ENCODE results near the gene ATP6AP1.

The ATP6AP1 gene

DNA sequence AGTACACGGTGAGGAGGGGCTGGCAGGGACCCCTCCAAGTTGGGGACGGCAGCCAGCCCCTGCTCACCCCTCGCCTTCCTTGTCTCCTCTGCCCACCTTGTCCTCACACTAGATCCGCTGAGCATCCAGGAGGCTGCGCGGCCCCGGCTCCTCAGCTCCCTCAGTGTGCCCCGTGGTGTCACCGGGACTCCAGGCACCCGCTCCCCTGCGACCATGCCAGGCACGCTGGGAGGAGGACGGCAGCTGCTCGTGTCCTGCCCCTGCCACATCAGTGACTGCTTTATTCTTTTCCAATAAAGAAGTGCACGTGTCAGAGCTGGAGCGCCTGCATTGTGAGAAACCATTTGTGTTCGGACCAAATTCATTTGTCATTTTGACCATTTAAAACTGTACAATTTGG lies 21.8 kb downstream of the ATP6AP1 start:
- no peak for DNase-seq

DNA sequence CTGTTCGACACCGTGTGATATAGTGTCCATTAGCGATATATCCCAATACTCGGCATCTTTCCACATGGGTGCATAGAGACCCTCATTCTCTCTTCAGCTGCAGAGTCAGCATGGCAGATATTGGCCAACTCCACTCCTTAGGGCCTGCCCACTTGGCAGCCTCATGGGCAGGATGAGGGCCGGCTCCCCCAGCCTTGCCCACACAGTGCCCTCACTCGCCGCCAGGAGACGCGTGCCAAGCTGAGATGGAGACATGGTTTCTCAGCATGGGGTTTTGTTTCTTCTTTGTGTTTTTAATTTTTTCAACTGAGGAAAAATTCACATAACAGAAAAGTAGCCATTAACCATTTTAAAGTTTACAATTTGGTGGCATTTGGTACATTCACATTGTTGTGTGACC lies 24.3 kb downstream of the ATP6AP1 start:
- no peak for DNase-seq

GRCh38 chrX:154457491-154458115 lies 29.1 kb downstream of the ATP6AP1 start:
- DNase-seq = peak; percentile 52

DNA sequence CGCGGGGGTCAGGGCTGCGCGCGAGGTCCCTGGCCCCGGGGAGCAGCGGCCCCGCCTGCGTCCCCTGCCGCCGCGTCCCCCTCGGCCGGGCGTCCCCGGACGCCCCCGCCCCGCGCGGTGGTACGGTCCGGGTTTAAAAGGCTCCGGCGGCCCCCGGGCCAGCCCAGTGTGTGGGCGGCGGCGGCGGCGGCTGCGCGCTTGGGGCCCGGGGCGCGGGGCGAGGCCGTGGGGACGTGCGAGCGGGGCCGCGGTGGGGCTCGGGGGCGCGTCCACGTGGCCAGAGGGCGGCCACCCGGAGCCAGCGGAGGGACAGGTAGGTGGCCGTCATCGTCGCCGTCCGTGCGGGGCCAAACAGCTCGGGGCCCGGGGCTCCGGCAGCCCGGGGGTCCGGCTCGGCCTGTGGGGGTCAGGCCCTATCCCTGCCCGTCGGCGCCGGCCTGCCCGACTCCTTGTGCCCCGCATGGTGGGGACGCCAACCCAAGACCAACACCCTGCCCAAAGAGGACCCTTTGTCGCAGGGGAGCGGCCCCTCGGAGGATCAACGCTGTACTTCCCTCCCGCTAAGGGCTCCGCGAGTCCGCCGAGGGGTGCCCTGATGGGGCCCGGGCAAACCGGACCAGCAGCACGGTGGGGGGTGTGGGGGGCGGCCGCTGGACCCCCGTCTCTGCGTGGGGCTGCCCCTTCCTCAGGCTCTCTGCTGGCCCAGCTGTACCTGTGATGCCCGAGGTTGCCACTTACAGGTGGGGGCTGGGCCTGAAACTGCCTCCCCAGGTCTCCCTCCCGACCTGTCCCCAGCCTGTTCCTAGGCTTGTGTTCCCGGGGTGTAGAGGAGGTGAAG lies 29.9 kb downstream of the ATP6AP1 start, which contains the start of gene PLXNA3:
Gene PLXNA3 (plus strand): TSS at position 166 of the 838 bp plus-strand sequence. CDS start 1,903 bp downstream, outside the sequence.
- DNase-seq = peak; percentile 31

DNA sequence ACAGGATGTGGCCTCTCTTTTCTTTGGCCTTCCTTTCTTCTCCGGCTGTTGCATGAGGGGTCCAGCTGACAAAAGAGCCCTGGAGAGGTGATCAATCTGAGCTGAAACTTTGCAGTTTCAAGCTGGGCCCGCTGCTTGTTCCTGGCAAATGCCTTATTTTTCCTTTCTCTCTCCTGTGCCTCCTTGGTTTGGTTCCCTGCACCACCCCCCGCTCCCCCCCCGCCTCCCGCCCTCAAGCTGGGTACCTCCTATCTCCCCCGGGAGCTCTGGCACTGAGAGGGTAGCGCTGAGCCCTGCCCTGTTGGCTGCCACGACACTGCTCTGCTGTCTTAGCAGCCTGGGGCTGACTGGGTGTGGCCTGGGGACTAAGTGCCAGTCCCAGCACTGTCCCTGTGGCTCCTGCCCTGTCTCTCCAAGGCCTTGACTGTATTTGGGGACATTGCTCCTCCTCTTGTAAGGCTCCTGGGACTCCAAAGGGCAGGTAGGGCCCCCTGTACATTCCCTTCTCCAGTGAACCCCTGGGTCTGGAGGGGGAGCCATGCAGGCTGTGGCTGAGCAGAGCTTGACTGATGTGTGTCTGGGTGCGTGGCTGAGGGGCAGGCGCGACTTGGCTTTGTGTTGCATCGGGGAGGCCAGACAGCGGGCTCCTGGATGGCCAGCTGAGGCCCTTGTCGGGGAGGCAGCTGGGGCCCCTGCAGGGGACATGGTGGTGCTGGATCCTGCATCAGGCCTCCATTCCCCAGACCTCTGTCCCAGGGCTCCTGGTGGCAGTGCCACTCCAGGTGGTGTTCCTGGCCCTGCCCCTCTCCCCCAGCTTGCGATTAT lies 30.7 kb downstream of the ATP6AP1 start:
- DNase-seq = no peak

GRCh38 chrX:154459832-154460231 lies 31.4 kb downstream of the ATP6AP1 start:
- DNase-seq = peak; percentile 40

- peak; percentile 20 for DNase-seq
These were observed 31.8 kb downstream of the ATP6AP1 start for GRCh38 chrX:154460326-154460725.

DNA sequence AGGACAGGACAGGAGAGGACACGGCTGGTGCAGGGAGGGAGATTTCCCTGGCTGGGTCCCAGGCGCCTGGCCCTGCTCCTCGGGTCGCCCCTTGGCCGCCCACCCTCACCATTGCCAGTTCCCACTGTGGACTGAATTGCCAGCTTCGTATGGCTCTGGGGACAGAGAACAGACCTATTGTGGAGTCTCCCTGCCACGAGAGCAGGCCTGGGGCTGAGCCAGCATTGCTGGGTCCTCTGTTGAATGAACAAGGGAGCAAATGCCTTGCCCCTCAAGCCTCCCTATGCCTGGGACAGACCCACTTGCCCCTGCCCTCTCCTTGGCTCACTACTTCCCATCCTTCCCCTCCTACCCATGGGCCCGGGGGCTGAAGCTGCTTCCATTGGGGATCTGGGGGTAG lies 33.9 kb downstream of the ATP6AP1 start:
- no peak for DNase-seq

DNA sequence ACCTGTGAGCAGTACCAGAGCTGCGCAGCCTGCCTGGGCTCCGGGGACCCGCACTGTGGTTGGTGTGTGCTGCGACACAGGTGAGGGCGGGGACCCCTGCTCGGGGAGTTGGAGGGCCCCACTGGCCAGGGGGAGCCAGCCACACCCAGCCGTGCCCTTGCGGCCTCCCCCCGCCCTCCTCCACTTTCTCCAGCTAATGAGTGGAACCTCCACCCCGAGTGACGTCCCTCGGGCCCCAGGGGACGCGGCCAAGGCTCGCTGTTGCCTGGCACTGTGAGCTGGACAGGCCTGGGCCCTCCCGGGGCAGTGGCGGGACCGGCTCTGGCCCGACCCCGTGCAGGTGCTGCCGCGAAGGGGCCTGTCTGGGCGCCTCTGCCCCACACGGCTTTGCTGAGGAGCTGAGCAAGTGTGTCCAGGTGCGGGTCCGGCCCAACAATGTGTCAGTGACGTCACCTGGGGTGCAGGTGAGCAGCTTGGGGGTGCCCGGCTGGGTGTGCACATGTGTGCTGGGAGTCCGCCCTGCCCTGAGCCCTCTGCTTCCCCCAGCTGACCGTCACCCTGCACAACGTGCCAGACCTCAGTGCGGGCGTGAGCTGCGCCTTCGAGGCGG lies 35.2 kb downstream of the ATP6AP1 start:
- no peak for DNase-seq

GRCh38 chrX:154464806-154465365 lies 36.4 kb downstream of the ATP6AP1 start:
- no peak for DNase-seq

GRCh38 chrX:154465601-154466000 lies 37.1 kb downstream of the ATP6AP1 start:
- DNase-seq = no peak

DNA sequence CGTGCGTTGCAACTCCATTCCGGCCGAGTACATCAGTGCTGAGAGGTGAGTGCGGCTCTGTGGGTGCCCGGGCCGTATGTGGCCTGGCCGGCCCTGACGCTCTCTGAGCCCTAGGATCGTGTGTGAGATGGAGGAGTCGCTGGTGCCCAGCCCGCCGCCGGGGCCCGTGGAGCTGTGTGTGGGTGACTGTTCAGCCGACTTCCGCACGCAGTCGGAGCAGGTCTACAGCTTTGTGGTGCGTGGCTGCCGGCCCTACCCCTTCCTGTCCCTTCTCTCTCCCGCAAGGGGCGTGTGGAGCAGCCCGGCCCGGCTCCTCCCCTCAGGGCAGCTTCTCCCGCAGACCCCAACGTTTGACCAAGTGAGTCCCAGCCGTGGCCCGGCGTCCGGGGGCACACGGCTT lies 37.6 kb downstream of the ATP6AP1 start:
- no peak for DNase-seq

- DNase-seq = no peak
These were observed 38.4 kb downstream of the ATP6AP1 start for GRCh38 chrX:154466907-154467306.

DNA sequence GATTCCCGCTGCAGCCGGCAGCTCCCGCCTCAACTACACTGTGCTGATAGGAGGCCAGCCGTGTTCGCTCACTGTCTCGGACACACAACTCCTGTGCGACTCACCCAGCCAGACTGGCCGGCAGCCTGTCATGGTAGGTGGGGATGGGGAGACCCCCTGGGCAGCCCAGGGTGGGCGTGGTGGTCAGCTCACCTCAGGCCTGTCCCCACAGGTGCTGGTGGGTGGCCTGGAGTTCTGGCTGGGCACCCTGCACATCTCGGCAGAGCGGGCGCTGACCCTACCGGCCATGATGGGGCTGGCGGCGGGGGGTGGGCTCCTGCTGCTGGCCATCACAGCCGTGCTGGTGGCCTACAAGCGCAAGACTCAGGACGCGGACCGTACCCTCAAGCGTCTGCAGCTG lies 39.1 kb downstream of the ATP6AP1 start:
- no peak for DNase-seq

DNA sequence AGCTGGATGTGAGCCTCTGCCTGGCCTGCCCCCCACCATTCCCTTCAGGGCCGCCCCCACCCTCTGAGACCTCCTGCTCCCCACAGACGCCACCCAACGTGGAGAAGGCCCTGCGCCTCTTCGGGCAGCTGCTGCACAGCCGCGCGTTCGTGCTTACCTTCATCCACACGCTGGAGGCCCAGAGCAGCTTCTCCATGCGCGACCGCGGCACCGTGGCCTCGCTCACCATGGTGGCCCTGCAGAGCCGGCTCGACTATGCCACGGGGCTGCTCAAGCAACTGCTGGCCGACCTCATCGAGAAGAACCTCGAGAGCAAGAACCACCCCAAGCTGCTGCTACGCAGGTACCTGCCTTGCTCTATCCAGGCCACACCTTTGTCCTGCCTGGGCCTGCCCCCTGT lies 39.7 kb downstream of the ATP6AP1 start:
- DNase-seq = no peak

DNA sequence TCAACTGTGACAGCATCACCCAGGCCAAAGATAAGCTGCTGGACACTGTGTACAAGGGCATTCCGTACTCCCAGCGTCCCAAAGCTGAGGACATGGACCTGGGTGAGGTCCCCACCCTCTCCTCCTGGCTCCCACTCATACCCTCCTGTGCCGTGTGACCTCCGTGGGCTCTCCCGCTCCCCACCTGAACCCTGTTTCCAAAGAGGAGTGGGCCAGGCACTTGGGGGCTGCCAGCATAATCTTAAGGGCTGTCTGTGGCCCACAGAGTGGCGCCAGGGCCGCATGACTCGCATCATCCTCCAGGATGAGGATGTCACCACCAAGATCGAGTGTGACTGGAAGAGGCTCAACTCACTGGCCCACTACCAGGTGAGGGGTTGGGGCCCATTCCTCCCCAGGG lies 40.6 kb downstream of the ATP6AP1 start:
- DNase-seq = no peak

- DNase-seq = no peak
These were observed 41.4 kb downstream of the ATP6AP1 start for GRCh38 chrX:154469880-154470279.

DNA sequence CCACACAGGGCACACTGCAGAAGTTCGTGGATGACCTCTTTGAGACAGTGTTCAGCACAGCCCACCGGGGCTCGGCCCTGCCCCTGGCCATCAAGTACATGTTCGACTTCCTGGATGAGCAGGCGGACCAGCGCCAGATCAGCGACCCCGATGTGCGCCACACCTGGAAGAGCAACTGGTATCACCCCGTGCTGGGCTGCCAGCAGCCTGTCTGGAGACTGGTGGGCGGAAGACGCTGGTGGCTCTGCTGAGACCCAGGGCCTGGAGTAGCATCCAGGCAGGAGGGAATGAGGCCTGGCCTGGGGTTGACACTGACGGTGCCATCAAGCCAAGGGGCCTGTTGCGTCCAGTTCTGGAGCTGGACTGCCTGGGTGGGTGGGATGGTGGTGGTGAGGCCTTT lies 42.0 kb downstream of the ATP6AP1 start:
- no peak for DNase-seq

DNA sequence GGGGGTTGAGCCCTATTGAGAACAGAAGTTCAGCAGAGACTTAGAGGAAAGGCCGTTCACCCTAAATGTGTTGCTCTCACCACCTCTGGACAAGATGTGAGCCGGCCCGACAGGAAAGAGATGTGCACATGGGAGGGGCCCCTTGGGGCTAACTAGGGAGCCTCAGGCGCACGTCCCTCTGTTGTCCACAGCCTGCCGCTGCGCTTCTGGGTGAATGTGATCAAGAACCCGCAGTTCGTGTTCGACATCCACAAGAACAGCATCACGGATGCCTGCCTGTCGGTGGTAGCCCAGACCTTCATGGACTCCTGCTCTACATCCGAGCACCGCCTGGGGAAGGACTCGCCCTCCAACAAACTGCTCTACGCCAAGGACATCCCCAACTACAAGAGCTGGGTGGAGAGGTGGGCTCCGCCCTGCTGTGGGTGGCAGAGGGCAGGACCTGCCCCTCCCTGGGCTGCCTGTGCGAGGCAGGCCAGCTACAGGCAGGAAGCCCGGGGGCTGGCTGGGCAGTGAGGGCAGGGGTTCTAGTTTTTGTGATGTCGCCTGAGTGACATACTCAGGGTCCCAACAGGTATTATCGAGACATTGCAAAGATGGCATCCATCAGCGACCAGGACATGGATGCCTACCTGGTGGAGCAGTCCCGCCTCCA lies 42.6 kb downstream of the ATP6AP1 start:
- DNase-seq = no peak

- DNase-seq = no peak
These were observed 43.6 kb downstream of the ATP6AP1 start for GRCh38 chrX:154471839-154472684.
